ENCODE data around the gene MED31.
"Not testable (repeated sequence)": the region's sequence is repeated elsewhere in the genome, so short reads cannot be mapped to it uniquely, and the experiment has no call there.

MED31 gene

GRCh38 chr17:6676802-6677157 is 25.4 kb upstream of the MED31 start:
- no peak for DNase-seq

GRCh38 chr17:6675201-6675825 is 23.9 kb upstream of the MED31 start:
- DNase-seq: no peak

GRCh38 chr17:6674586-6674985 is 23.2 kb upstream of the MED31 start:
- no peak for DNase-seq

- no peak for DNase-seq
Measured at GRCh38 chr17:6671431-6671830, 20.0 kb upstream of the MED31 start.

- DNase-seq: no peak
Measured at GRCh38 chr17:6670999-6671398, 19.6 kb upstream of the MED31 start.

- DNase-seq: no peak
Measured at GRCh38 chr17:6670571-6670970, 19.2 kb upstream of the MED31 start.

GRCh38 chr17:6669479-6670212 is 18.2 kb upstream of the MED31 start:
- DNase-seq: no peak

GRCh38 chr17:6668727-6669425 is 17.5 kb upstream of the MED31 start:
- no peak for DNase-seq

GRCh38 chr17:6668219-6668618 is 16.8 kb upstream of the MED31 start:
- no peak for DNase-seq

- no peak for DNase-seq
Measured at GRCh38 chr17:6667516-6667915, 16.1 kb upstream of the MED31 start.

GRCh38 chr17:6666557-6666956 is 15.2 kb upstream of the MED31 start:
- no peak for DNase-seq

- peak; percentile 81 for DNase-seq
Measured at GRCh38 chr17:6666077-6666521, 14.7 kb upstream of the MED31 start.

GRCh38 chr17:6663200-6663599 is 11.8 kb upstream of the MED31 start:
- DNase-seq: not testable (repeated sequence)

GRCh38 chr17:6661464-6661848 is 10.1 kb upstream of the MED31 start:
- no peak for DNase-seq

- DNase-seq: no peak
Measured at GRCh38 chr17:6660805-6661463, 9.5 kb upstream of the MED31 start.

- DNase-seq: no peak
Measured at GRCh38 chr17:6660101-6660500, 8.7 kb upstream of the MED31 start.

- not testable (repeated sequence) for DNase-seq
Measured at GRCh38 chr17:6658411-6658810, 7.0 kb upstream of the MED31 start.

GRCh38 chr17:6657633-6658287 is 6.4 kb upstream of the MED31 start:
- no peak for DNase-seq

- DNase-seq: not testable (repeated sequence)
Measured at GRCh38 chr17:6656797-6657632, 5.6 kb upstream of the MED31 start.

- DNase-seq: not testable (repeated sequence)
Measured at GRCh38 chr17:6655732-6656361, 4.4 kb upstream of the MED31 start.

Data from EL (cell line).